H1 (cell line): ENCODE data around the gene C20orf202. TPM values are rescaled to one million over a fixed set of nuclear protein-coding genes. Genes with fewer than 3 reads are reported as not detected.

Experiments used
- E2F6 ChIP-seq: IDR thresholded peaks from 2 replicates; pipeline ENCODE4 v1.6.1; 2012; ENCODE audit warnings: inconsistent platforms
- polyA plus RNA-seq, 7 experiments: library from polyadenylated mRNA; depleted of rRNA in 3 of 7; stranded (reverse) in 5 of 7; unstranded in 2 of 7; fragments of >200 nt in 5 of 7; fragments of 200-250 nt in 2 of 7; gene quantifications; 1 replicate in 5 of 7; 2 replicates in 1 of 7; 4 replicates in 1 of 7; pipeline versions ENCODE4 v1.2.1 to v1.2.3, GENCODE V29; 2011 to 2013; ENCODE audit warnings: missing spikeins in 2 of 7, mixed read lengths in 2 of 7
- total RNA-seq: library from RNA; stranded (reverse); fragmentation: NEBNext Ultra II Directional; extraction: Animal tissue kit (Norgen Biotek cat#: 25700); gene quantifications from 2 replicates; pipeline ENCODE4 v1.2.1, GENCODE V29; 2021

C20orf202 gene
- total and polyA plus RNA-seq, 2 of the 8 experiments (the other 6 are each of a cell fraction or from before 2014, with no cell fraction given), result 0.12 TPM; not detected in 1

DNA sequence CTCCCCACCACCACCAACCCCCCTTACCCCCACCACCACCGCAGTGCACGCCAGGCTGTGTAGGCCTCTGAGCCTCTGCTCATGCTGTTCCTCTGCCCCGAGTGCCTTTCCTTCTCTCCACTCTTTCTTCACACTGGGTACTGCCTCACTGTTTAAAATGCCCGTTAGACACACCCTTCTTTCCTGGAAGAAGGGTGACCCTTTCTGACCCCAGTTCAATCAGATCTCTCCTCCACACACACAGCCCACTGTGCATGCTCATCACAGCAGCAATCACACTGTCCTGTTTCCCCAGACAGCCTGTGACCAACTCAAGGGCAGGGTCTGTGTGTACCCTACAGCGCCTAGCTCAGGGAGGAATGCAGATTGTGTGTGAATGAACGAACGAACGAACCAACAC lies 28.5 kb upstream of the C20orf202 start (continued):
- no peak for TF ChIP-seq E2F6
